Right atrium auricular region (tissue), 2 donors: ENCODE measurements around the gene CLDN9. TPM values are rescaled to one million over a fixed set of nuclear protein-coding genes. Genes with fewer than 3 reads are reported as not detected.

Source experiments
- DNase-seq: peaks from one replicate; pipeline ENCODE4 v3.0.0-alpha.2; 2019; ENCODE audit warnings: low spot score
- H3K27ac ChIP-seq, 2 donors: fragments of 200-600 bp; sonication (generic); 1 replicate in 1 of 2; 2 replicates in 1 of 2; pipeline ENCODE4 v1.5.1; 2016 to 2019
- H3K27me3 ChIP-seq, 2 donors: fragments of 200-600 bp; sonication (generic); one replicate each; pipeline versions ENCODE4 v1.5.1 to v1.6.0; 2017 to 2019
- H3K36me3 ChIP-seq: fragments of 200-600 bp; sonication (generic); one replicate; pipeline ENCODE4 v1.5.1; 2016
- H3K4me1 ChIP-seq, 2 donors: fragments of 200-600 bp; sonication (generic); one replicate each; pipeline versions ENCODE4 v1.5.1 to v1.6.0; 2017 to 2019
- H3K4me3 ChIP-seq, 2 donors: fragments of 200-600 bp; sonication (generic); 1 replicate in 1 of 2; 2 replicates in 1 of 2; pipeline ENCODE4 v1.5.1; 2017 to 2019; ENCODE audit warnings: mild to moderate bottlenecking in 1 of 2, moderate library complexity in 1 of 2
- H3K9me3 ChIP-seq, 2 donors: fragments of 200-600 bp; sonication (generic); one replicate each; pipeline ENCODE4 v1.5.1; 2019
- CTCF ChIP-seq, 2 donors: fragments of 200-600 bp; sonication (generic); IDR thresholded peaks; one replicate each; pipeline ENCODE4 v1.5.1; 2019; ENCODE audit warnings: antibody characterized with exemption in 2 of 2
- total RNA-seq, 2 donors: library from RNA; depleted of rRNA; stranded (reverse); fragments of >200 nt; gene quantifications; one replicate each; pipeline ENCODE4 v1.1.0, GENCODE V29; 2016

The CLDN9 gene
- total RNA-seq, 2 donors from 2014 or later = 0.39 TPM; not detected in 1

DNA sequence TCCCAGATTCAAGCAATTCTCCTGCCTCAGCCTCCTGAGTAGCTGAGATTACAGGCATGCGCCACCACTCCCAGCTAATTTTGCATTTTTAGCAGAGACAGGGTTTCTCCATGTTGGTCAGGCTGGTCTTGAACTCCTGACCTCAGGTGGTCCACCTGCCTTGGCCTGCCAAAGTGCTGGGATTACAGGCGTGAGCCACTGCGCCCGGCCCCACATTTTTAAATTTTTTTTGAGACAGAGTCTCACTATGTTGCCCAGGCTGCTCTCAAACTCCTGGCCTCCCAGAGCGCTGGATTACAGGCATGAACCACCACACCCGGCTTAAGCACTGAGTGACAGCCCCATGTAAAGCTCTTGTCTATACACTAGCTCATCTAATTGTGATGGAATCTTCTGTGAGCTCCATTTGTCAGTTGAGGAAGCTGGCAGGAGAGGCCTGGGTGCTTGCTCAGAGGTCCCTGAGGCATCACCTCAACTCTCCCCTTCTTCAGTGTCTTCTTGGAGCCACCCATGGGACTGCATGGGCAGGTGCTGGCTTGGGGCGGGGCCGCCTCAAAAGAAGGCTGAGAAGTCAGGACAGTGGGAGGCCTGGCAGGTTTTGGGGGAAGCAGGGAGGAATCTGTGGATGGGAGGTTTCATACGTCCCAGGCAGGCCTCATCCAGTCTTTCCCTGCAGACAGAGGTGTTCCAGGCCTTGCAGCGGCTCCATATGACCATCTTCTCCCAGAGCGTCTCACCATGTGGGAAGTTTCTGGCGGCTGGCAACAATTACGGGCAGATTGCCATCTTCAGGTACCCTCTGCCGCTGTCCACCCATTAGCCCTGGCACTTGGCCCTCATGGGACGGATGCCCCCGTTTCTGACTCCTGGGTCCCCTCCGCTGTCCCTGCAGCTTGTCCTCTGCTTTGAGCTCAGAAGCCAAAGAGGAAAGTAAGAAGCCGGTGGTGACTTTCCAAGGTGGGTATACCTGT lies 12.6 kb downstream of the CLDN9 start:
- peaks cover 3 to 4% of the 10 kb centered on the region in 2 donors for H3K27me3 ChIP-seq
- DNase-seq = no peak
- no peak overlapping the region for H3K4me3 ChIP-seq
- H3K27ac ChIP-seq = no peak overlapping the region
- H3K4me1 ChIP-seq = peaks cover 0 to 57% of the 10 kb centered on the region in 2 donors
- no peaks in the 10 kb centered on the region for H3K9me3 ChIP-seq
- TF ChIP-seq CTCF (IDR thresholded peaks at IDR 0.05) = no peak
- H3K36me3 ChIP-seq = peaks cover 13% of the 10 kb centered on the region

- no peak for TF ChIP-seq CTCF (IDR thresholded peaks at IDR 0.05)
Observed at GRCh38 chr16:3026003-3026378, 13.3 kb downstream of the CLDN9 start.

GRCh38 chr16:3026609-3027488 lies 14.1 kb downstream of the CLDN9 start:
- Histone ChIP-seq H3K36me3 (peaks cover 13% of the 10 kb centered on the region), H3K4me3 (no peak overlapping the region), H3K9me3 (no peaks in the 10 kb centered on the region), H3K27ac (no peak overlapping the region), H3K4me1 (peaks cover 0 to 43% of the 10 kb centered on the region in 2 donors), H3K27me3 (peaks cover 4 to 7% of the 10 kb centered on the region in 2 donors)
- DNase-seq = no peak
- TF ChIP-seq CTCF (IDR thresholded peaks at IDR 0.05) = no peak

More at GRCh38 chr16:3026003-3026378, 13.3 kb downstream of the CLDN9 start:
- Histone ChIP-seq H3K4me3 (no peak overlapping the region), H3K27ac (no peak overlapping the region), H3K9me3 (no peaks in the 10 kb centered on the region), H3K4me1 (peaks cover 0 to 52% of the 10 kb centered on the region in 2 donors), H3K36me3 (peaks cover 13% of the 10 kb centered on the region), H3K27me3 (peaks cover 4 to 7% of the 10 kb centered on the region in 2 donors)
- no peak for DNase-seq

DNA sequence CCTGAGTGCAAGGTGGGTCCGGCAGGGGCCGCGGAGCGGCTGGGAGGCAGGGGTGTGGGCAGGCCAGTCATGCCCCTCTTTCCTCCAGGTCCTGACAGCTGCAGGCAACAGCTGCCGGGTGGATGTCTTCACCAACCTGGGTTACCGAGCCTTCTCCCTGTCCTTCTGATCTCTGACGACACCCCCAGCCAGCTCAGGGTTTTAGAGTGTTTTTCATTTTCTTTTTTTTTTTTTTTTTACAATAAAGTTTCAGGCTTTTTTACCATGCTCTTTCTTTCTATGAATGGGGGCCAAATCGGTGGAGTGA lies 14.7 kb downstream of the CLDN9 start:
- TF ChIP-seq CTCF (IDR thresholded peaks at IDR 0.05) = no peak
- no peak overlapping the region for H3K4me3 ChIP-seq
- peaks cover 0 to 37% of the 10 kb centered on the region in 2 donors for H3K4me1 ChIP-seq
- H3K36me3 ChIP-seq = peaks cover 13% of the 10 kb centered on the region
- DNase-seq = no peak
- H3K9me3 ChIP-seq = no peaks in the 10 kb centered on the region
- no peak overlapping the region for H3K27ac ChIP-seq
- peaks cover 4 to 7% of the 10 kb centered on the region in 2 donors for H3K27me3 ChIP-seq

- peaks cover 0 to 30% of the 10 kb centered on the region in 2 donors for H3K4me1 ChIP-seq
- no peak overlapping the region for H3K4me3 ChIP-seq
- no peaks in the 10 kb centered on the region for H3K9me3 ChIP-seq
- H3K27ac ChIP-seq = no peak overlapping the region
- H3K36me3 ChIP-seq = peaks cover 13% of the 10 kb centered on the region
- H3K27me3 ChIP-seq = peaks cover 4 to 7% of the 10 kb centered on the region in 2 donors
- no peak for DNase-seq
- TF ChIP-seq CTCF (IDR thresholded peaks at IDR 0.05) = peak; percentile 73 to 87
Observed at GRCh38 chr16:3027983-3028715, 15.4 kb downstream of the CLDN9 start.
